Measurements from ENCODE around the gene TEX261. TPM values are rescaled to one million over a fixed set of nuclear protein-coding genes. Genes with fewer than 3 reads are reported as not detected.

The TEX261 gene
- total and polyA plus RNA-seq, 2 experiments from 2014 or later, result 5.7 to 17.5 TPM

DNA sequence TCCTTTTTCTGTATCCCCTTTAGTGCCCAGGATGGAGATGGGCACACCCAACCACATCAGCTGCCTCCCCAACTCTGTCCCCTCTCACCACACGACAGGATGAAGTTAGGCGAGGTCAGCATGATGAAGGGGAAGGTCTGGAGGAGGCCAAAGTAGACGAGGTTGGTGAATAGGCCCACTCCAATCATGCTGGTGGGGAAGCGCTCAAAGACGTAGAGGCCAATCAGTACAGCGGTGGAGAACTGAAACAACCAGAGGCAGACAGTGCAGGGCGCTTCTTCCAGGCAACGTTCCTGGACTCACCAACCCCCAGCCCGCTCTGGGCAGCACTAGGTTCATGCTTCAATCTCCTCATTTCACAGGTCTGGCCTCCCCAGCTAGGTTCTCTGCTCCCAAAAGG, 2.9 kb downstream of the TEX261 start:
- no peak overlapping the region for H3K4me3 ChIP-seq
- no peaks in the 10 kb centered on the region for H3K9me2 ChIP-seq (ENCODE audit: insufficient read depth)
- Mint-ChIP-seq H3K27ac (no peak overlapping the region), H3K9me3 (no peaks in the 10 kb centered on the region; the same call in 2 of the 3 replicates), H3K4me3 (no peak overlapping the region), H3K4me1 (peaks cover 16% of the 10 kb centered on the region), H3K36me3 (ENCODE audit: low read depth) (peaks cover 16% of the 10 kb centered on the region), H3K27me3 (ENCODE audit: insufficient read depth, low read depth, poor library complexity) (peaks cover 10% of the 10 kb centered on the region)
- TF ChIP-seq STAT1 (IDR thresholded peaks at IDR 0.05; ENCODE audit: unreplicated experiment) (no peak), POLR2AphosphoS5 (IDR thresholded peaks at IDR 0.05; ENCODE audit: low read depth) (no peak), CREB1 (CRISPR knock-in tag; IDR thresholded peaks at IDR 0.05; ENCODE audit: low read depth) (no peak), EZH2phosphoT487 (IDR thresholded peaks at IDR 0.05; ENCODE audit: unreplicated experiment) (no peak), NANOG (IDR thresholded peaks at IDR 0.05; ENCODE audit: borderline replicate concordance) (no peak), JUNB (IDR thresholded peaks at IDR 0.05; ENCODE audit: unreplicated experiment) (no peak), CTCF (conservative IDR thresholded peaks at IDR 0.05; ENCODE audit: low read depth in 2 of 2) (no peak), EZH2 (IDR thresholded peaks at IDR 0.05; ENCODE audit: low read depth, unreplicated experiment) (no peak), ZNF114 (CRISPR knock-in tag; IDR thresholded peaks at IDR 0.05) (no peak), ZNF331 (CRISPR knock-in tag; IDR thresholded peaks at IDR 0.05; ENCODE audit: low read depth) (no peak)
- TF ChIP-seq, protein P1, sequence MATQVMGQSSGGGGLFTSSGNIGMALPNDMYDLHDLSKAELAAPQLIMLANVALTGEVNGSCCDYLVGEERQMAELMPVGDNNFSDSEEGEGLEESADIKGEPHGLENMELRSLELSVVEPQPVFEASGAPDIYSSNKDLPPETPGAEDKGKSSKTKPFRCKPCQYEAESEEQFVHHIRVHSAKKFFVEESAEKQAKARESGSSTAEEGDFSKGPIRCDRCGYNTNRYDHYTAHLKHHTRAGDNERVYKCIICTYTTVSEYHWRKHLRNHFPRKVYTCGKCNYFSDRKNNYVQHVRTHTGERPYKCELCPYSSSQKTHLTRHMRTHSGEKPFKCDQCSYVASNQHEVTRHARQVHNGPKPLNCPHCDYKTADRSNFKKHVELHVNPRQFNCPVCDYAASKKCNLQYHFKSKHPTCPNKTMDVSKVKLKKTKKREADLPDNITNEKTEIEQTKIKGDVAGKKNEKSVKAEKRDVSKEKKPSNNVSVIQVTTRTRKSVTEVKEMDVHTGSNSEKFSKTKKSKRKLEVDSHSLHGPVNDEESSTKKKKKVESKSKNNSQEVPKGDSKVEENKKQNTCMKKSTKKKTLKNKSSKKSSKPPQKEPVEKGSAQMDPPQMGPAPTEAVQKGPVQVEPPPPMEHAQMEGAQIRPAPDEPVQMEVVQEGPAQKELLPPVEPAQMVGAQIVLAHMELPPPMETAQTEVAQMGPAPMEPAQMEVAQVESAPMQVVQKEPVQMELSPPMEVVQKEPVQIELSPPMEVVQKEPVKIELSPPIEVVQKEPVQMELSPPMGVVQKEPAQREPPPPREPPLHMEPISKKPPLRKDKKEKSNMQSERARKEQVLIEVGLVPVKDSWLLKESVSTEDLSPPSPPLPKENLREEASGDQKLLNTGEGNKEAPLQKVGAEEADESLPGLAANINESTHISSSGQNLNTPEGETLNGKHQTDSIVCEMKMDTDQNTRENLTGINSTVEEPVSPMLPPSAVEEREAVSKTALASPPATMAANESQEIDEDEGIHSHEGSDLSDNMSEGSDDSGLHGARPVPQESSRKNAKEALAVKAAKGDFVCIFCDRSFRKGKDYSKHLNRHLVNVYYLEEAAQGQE (IDR thresholded peaks at IDR 0.05; ENCODE audit: unreplicated experiment), result no peak
- TF ChIP-seq, protein P2, sequence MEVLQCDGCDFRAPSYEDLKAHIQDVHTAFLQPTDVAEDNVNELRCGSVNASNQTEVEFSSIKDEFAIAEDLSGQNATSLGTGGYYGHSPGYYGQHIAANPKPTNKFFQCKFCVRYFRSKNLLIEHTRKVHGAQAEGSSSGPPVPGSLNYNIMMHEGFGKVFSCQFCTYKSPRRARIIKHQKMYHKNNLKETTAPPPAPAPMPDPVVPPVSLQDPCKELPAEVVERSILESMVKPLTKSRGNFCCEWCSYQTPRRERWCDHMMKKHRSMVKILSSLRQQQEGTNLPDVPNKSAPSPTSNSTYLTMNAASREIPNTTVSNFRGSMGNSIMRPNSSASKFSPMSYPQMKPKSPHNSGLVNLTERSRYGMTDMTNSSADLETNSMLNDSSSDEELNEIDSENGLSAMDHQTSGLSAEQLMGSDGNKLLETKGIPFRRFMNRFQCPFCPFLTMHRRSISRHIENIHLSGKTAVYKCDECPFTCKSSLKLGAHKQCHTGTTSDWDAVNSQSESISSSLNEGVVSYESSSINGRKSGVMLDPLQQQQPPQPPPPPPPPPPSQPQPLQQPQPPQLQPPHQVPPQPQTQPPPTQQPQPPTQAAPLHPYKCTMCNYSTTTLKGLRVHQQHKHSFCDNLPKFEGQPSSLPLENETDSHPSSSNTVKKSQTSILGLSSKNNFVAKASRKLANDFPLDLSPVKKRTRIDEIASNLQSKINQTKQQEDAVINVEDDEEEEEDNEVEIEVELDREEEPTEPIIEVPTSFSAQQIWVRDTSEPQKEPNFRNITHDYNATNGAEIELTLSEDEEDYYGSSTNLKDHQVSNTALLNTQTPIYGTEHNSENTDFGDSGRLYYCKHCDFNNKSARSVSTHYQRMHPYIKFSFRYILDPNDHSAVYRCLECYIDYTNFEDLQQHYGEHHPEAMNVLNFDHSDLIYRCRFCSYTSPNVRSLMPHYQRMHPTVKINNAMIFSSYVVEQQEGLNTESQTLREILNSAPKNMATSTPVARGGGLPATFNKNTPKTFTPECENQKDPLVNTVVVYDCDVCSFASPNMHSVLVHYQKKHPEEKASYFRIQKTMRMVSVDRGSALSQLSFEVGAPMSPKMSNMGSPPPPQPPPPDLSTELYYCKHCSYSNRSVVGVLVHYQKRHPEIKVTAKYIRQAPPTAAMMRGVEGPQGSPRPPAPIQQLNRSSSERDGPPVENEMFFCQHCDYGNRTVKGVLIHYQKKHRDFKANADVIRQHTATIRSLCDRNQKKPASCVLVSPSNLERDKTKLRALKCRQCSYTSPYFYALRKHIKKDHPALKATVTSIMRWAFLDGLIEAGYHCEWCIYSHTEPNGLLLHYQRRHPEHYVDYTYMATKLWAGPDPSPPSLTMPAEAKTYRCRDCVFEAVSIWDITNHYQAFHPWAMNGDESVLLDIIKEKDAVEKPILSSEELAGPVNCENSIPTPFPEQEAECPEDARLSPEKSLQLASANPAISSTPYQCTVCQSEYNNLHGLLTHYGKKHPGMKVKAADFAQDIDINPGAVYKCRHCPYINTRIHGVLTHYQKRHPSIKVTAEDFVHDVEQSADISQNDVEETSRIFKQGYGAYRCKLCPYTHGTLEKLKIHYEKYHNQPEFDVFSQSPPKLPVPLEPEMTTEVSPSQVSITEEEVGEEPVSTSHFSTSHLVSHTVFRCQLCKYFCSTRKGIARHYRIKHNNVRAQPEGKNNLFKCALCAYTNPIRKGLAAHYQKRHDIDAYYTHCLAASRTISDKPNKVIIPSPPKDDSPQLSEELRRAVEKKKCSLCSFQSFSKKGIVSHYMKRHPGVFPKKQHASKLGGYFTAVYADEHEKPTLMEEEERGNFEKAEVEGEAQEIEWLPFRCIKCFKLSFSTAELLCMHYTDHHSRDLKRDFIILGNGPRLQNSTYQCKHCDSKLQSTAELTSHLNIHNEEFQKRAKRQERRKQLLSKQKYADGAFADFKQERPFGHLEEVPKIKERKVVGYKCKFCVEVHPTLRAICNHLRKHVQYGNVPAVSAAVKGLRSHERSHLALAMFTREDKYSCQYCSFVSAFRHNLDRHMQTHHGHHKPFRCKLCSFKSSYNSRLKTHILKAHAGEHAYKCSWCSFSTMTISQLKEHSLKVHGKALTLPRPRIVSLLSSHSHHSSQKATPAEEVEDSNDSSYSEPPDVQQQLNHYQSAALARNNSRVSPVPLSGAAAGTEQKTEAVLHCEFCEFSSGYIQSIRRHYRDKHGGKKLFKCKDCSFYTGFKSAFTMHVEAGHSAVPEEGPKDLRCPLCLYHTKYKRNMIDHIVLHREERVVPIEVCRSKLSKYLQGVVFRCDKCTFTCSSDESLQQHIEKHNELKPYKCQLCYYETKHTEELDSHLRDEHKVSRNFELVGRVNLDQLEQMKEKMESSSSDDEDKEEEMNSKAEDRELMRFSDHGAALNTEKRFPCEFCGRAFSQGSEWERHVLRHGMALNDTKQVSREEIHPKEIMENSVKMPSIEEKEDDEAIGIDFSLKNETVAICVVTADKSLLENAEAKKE (CRISPR knock-in tag; IDR thresholded peaks at IDR 0.05), result no peak
- TF ChIP-seq, protein P3, sequence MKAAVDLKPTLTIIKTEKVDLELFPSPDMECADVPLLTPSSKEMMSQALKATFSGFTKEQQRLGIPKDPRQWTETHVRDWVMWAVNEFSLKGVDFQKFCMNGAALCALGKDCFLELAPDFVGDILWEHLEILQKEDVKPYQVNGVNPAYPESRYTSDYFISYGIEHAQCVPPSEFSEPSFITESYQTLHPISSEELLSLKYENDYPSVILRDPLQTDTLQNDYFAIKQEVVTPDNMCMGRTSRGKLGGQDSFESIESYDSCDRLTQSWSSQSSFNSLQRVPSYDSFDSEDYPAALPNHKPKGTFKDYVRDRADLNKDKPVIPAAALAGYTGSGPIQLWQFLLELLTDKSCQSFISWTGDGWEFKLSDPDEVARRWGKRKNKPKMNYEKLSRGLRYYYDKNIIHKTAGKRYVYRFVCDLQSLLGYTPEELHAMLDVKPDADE (IDR thresholded peaks at IDR 0.05), result no peak
- H3K36me3 ChIP-seq (ENCODE audit: insufficient read depth), result no peaks in the 10 kb centered on the region
- peaks cover 14% of the 10 kb centered on the region for H4K20me1 ChIP-seq (replicated peaks; ENCODE audit: insufficient read depth)
- peaks cover 17% of the 10 kb centered on the region for H3K79me2 ChIP-seq (replicated peaks; ENCODE audit: insufficient read depth)
- no peaks in the 10 kb centered on the region for H3K27me3 ChIP-seq (ENCODE audit: insufficient read depth)
- no peak overlapping the region for H3K27ac ChIP-seq (ENCODE audit: low read depth)
- peaks cover 5% of the 10 kb centered on the region for H3K4me1 ChIP-seq (ENCODE audit: insufficient read depth)
- no peak overlapping the region for H3K4me2 ChIP-seq
- no peak for ATAC-seq
- H3F3A ChIP-seq (replicated peaks; ENCODE audit: low read depth), result no peaks in the 10 kb centered on the region
- DNase-seq (ENCODE audit: low spot score), result no peak
- no peak overlapping the region for H2AFZ ChIP-seq

Measured in GM23338 (cell line).